GM21529 (cell line): Measurements from ENCODE around the gene UBE3B.

Experiments
- ATAC-seq: cut with Tn5 transposase; IDR thresholded peaks from one replicate; pipeline ENCODE4 v1.9.1; 2021; ENCODE audit not compliant: unreplicated experiment

UBE3B gene

GRCh38 chr12:109493938-109494337, 16.5 kb downstream of the UBE3B start:
- no peak for ATAC-seq

GRCh38 chr12:109494348-109494881, 17.0 kb downstream of the UBE3B start:
- ATAC-seq = no peak

GRCh38 chr12:109495012-109495411, 17.6 kb downstream of the UBE3B start:
- no peak for ATAC-seq

- no peak for ATAC-seq
Measured at GRCh38 chr12:109496306-109496705, 18.9 kb downstream of the UBE3B start.

GRCh38 chr12:109497675-109498074, 20.2 kb downstream of the UBE3B start:
- no peak for ATAC-seq

- ATAC-seq = no peak
Measured at GRCh38 chr12:109500406-109501185, 23.2 kb downstream of the UBE3B start.

- no peak for ATAC-seq
Measured at GRCh38 chr12:109501299-109501698, 23.9 kb downstream of the UBE3B start.

GRCh38 chr12:109502332-109502731, 24.9 kb downstream of the UBE3B start:
- no peak for ATAC-seq

GRCh38 chr12:109503611-109504010, 26.2 kb downstream of the UBE3B start:
- no peak for ATAC-seq

- ATAC-seq = no peak
Measured at GRCh38 chr12:109504068-109504467, 26.6 kb downstream of the UBE3B start.

- ATAC-seq = no peak
Measured at GRCh38 chr12:109510196-109510595, 32.8 kb downstream of the UBE3B start.

- ATAC-seq = no peak
Measured at GRCh38 chr12:109512608-109513007, 35.2 kb downstream of the UBE3B start.

- ATAC-seq = no peak
Measured at GRCh38 chr12:109513051-109513450, 35.6 kb downstream of the UBE3B start.

- ATAC-seq = no peak
Measured at GRCh38 chr12:109513977-109514376, 36.5 kb downstream of the UBE3B start.

GRCh38 chr12:109517619-109518018, 40.2 kb downstream of the UBE3B start:
- ATAC-seq = no peak

- no peak for ATAC-seq
Measured at GRCh38 chr12:109518820-109519665, 41.6 kb downstream of the UBE3B start.

- no peak for ATAC-seq
Measured at GRCh38 chr12:109519787-109520186, 42.4 kb downstream of the UBE3B start.

- no peak for ATAC-seq
Measured at GRCh38 chr12:109521831-109522230, 44.4 kb downstream of the UBE3B start.

- ATAC-seq = no peak
Measured at GRCh38 chr12:109523071-109523470, 45.6 kb downstream of the UBE3B start.

- ATAC-seq = no peak
Measured at GRCh38 chr12:109523504-109523903, 46.1 kb downstream of the UBE3B start.

GRCh38 chr12:109524466-109525278, 47.2 kb downstream of the UBE3B start:
- ATAC-seq = no peak
